ENCODE results near the gene LENEP. TPM values are rescaled to one million over a fixed set of nuclear protein-coding genes. Genes with fewer than 3 reads are reported as not detected.
A peak's percentile ranks its signal among the peaks of the same experiment; 100 is the strongest.

Gene LENEP
- total RNA-seq, 1 donor = not detected

DNA sequence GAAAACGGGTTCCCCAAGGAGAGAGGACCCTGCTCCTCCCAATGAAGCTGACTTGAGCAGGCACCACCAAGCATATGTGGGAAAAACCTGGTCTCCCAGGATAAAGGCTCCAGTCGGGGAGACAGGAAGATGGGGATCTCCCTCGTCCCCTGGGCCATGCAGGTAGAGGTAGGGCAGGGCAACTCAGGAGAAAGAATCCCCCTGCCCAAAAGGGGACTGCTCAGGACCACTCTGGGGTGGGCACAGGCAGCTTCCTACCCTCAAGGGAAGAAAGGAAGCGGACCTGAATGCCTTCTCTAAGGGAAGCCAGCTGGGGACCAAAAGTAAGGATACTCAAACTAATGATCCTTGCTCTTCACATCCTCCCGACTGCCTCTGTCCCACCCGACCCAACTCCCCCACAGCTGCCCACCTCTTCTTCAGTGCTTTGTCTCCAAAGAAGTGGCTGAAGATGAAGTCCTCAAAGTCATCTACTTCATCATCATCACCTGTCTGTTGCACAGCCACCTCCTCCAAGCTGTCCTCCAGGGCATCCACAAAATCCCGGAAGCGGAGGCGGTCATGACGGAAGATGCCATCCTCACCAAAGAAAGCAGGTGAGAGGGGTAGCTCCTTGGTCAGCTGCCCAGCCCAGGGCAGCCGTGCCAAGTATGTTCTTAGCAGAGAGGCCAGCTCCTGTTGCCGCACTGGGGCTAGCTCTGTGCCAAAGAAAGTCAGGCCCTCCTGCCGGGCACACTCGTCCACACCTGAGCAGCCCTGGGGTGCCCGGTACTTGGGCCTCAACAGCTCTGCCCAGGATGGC lies 48.0 kb upstream of the LENEP start:
- no peaks in the 10 kb centered on the region for H3K27me3 ChIP-seq (ENCODE audit: insufficient read depth, low read length)
- no peak overlapping the region for H3K4me2 ChIP-seq (ENCODE audit: insufficient read depth, low read length)
- H3K9me3 ChIP-seq (ENCODE audit: low read depth, low read length) = no peaks in the 10 kb centered on the region
- no peak overlapping the region for H3K27ac ChIP-seq (ENCODE audit: low read depth, low read length)
- H4K20me1 ChIP-seq (ENCODE audit: insufficient read depth, low read length) = no peaks in the 10 kb centered on the region
- H3K4me1 ChIP-seq (ENCODE audit: insufficient read depth, low read length) = no peaks in the 10 kb centered on the region
- H3K79me2 ChIP-seq (ENCODE audit: insufficient read depth, low read length) = no peaks in the 10 kb centered on the region
- peak; percentile 50 for DNase-seq (ENCODE audit: insufficient read length, low spot score, missing footprints)
- TF ChIP-seq, protein P1, sequence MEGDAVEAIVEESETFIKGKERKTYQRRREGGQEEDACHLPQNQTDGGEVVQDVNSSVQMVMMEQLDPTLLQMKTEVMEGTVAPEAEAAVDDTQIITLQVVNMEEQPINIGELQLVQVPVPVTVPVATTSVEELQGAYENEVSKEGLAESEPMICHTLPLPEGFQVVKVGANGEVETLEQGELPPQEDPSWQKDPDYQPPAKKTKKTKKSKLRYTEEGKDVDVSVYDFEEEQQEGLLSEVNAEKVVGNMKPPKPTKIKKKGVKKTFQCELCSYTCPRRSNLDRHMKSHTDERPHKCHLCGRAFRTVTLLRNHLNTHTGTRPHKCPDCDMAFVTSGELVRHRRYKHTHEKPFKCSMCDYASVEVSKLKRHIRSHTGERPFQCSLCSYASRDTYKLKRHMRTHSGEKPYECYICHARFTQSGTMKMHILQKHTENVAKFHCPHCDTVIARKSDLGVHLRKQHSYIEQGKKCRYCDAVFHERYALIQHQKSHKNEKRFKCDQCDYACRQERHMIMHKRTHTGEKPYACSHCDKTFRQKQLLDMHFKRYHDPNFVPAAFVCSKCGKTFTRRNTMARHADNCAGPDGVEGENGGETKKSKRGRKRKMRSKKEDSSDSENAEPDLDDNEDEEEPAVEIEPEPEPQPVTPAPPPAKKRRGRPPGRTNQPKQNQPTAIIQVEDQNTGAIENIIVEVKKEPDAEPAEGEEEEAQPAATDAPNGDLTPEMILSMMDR (IDR thresholded peaks at IDR 0.05; ENCODE audit: extremely low read depth, low read depth, low read length) = no peak
- no peaks in the 10 kb centered on the region for H3K36me3 ChIP-seq (ENCODE audit: insufficient read depth, low read length)
- H3K4me3 ChIP-seq (ENCODE audit: insufficient read depth, low read length) = no peak overlapping the region
- no peak overlapping the region for H2AFZ ChIP-seq (ENCODE audit: low read length)

DNA sequence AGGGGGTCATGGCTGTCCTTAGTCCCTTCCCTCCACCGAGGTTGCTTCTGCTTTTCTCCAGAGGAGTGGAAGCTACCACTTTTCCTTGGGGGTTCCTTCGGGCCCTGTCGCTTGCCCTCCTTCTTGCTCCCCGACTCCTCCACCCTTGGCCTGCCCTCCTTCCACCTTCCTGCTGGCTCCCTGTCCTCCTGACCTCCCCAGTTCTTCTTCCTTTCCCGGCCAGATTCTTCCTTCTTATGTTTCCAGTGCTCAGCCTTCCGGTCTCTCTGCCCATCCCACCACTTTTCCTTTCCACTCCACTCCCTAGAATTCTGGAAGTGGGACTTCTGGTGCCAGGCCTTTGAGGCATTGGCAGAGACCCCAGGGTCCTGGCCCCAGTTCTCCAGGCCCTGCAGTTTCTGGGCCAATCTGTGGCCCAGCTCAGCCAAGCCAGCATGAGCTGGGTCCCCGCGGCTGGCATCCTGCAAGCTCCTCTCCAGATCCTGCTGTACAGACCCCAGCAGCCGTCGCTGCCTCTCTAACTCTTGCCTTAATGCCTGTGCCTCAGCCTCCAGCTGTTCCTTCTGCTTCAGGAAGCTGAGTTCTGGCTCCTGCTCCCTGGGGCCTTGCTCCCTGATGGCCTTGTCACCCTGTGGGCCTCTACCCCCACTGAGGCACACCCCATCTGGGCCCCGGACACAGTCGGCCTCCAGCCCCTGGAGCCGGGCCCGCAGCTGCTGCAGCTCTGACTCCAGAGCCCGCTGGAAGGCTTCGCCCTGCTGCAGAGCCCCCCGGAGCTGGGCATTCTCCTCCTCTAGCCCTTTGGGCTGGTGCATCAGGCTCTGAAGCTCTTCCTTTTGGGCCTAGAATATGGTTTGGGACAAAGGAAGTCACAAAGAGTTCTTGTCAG lies 47.2 kb upstream of the LENEP start:
- DNase-seq (ENCODE audit: insufficient read length, low spot score, missing footprints) = no peak
- no peak overlapping the region for H2AFZ ChIP-seq (ENCODE audit: low read length)
- H3K36me3 ChIP-seq (ENCODE audit: insufficient read depth, low read length) = no peaks in the 10 kb centered on the region
- no peaks in the 10 kb centered on the region for H3K4me1 ChIP-seq (ENCODE audit: insufficient read depth, low read length)
- no peaks in the 10 kb centered on the region for H3K9me3 ChIP-seq (ENCODE audit: low read depth, low read length)
- H4K20me1 ChIP-seq (ENCODE audit: insufficient read depth, low read length) = no peaks in the 10 kb centered on the region
- no peak overlapping the region for H3K4me2 ChIP-seq (ENCODE audit: insufficient read depth, low read length)
- TF ChIP-seq, protein P1 (IDR thresholded peaks at IDR 0.05; ENCODE audit: extremely low read depth, low read depth, low read length) = no peak
- H3K4me3 ChIP-seq (ENCODE audit: insufficient read depth, low read length) = no peak overlapping the region
- H3K79me2 ChIP-seq (ENCODE audit: insufficient read depth, low read length) = no peaks in the 10 kb centered on the region
- no peak overlapping the region for H3K27ac ChIP-seq (ENCODE audit: low read depth, low read length)
- no peaks in the 10 kb centered on the region for H3K27me3 ChIP-seq (ENCODE audit: insufficient read depth, low read length)

DNA sequence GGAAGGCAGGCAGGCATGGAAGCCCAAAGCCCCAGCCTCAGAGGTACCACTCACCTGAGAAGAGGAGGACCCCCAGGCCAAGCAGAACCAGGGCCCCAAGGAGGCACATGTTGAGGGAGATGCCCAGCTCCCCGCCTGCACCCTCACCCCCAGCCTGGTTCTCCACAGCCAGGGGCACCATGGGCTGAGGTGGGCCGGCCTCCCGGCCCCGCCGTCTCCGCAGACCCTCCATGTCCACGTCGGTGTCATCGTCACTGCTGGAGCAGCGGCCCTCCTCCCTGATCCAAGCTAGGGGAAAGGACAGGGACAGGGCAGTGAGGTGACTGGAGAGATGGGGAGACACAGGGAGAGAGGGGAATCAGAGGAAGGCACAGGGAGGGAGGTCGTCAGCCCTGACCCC lies 45.3 kb upstream of the LENEP start:
- no peaks in the 10 kb centered on the region for H4K20me1 ChIP-seq (ENCODE audit: insufficient read depth, low read length)
- H3K4me1 ChIP-seq (ENCODE audit: insufficient read depth, low read length) = no peaks in the 10 kb centered on the region
- H3K4me3 ChIP-seq (ENCODE audit: insufficient read depth, low read length) = no peak overlapping the region
- H3K27ac ChIP-seq (ENCODE audit: low read depth, low read length) = no peak overlapping the region
- no peak overlapping the region for H3K4me2 ChIP-seq (ENCODE audit: insufficient read depth, low read length)
- DNase-seq (ENCODE audit: insufficient read length, low spot score, missing footprints) = peak; percentile 48
- no peaks in the 10 kb centered on the region for H3K79me2 ChIP-seq (ENCODE audit: insufficient read depth, low read length)
- no peaks in the 10 kb centered on the region for H3K9me3 ChIP-seq (ENCODE audit: low read depth, low read length)
- H2AFZ ChIP-seq (ENCODE audit: low read length) = no peak overlapping the region
- peaks cover 4% of the 10 kb centered on the region for H3K27me3 ChIP-seq (ENCODE audit: insufficient read depth, low read length)
- TF ChIP-seq, protein P1 (IDR thresholded peaks at IDR 0.05; ENCODE audit: extremely low read depth, low read depth, low read length) = no peak
- no peaks in the 10 kb centered on the region for H3K36me3 ChIP-seq (ENCODE audit: insufficient read depth, low read length)

Data from osteoblast (primary cell).